Liver (tissue), 9 donors: ENCODE measurements around the gene PPME1. TPM values are rescaled to one million over a fixed set of nuclear protein-coding genes. Genes with fewer than 3 reads are reported as not detected.

ENCODE experiments used
- DNase-seq: peaks from one replicate; pipeline ENCODE4 v3.0.0-alpha.2; 2017; ENCODE audit warnings: low spot score
- H3K27ac ChIP-seq, 2 donors: one replicate each; pipeline ENCODE4 v1.7.0; 2013; ENCODE audit warnings: inconsistent platforms in 2 of 2, low read length in 2 of 2, control low read depth in 1 of 2, low read depth in 1 of 2, mild to moderate bottlenecking in 1 of 2
- H3K27me3 ChIP-seq, 4 donors: one replicate each; pipeline versions ENCODE4 v1.6.1 to v1.7.0; 2013; ENCODE audit warnings: low read length in 3 of 4, inconsistent platforms in 1 of 4, mild to moderate bottlenecking in 1 of 4, moderate library complexity in 1 of 4; ENCODE audit not compliant: control insufficient read depth in 4 of 4, insufficient read depth in 4 of 4
- H3K36me3 ChIP-seq, 4 donors: one replicate each; pipeline versions ENCODE4 v1.6.1 to v1.7.0; 2013; ENCODE audit warnings: low read length in 3 of 4, mild to moderate bottlenecking in 3 of 4, low read depth in 1 of 4, moderate library complexity in 1 of 4; ENCODE audit not compliant: control insufficient read depth in 4 of 4, insufficient read depth in 3 of 4
- H3K4me1 ChIP-seq, 4 donors: one replicate each; pipeline versions ENCODE4 v1.6.1 to v1.7.0; 2013; ENCODE audit warnings: low read length in 3 of 4, mild to moderate bottlenecking in 3 of 4, moderate library complexity in 1 of 4; ENCODE audit not compliant: control insufficient read depth in 4 of 4, insufficient read depth in 4 of 4
- H3K4me3 ChIP-seq, 3 donors: one replicate each; pipeline versions ENCODE4 v1.6.1 to v1.7.0; 2013; ENCODE audit warnings: low read length in 3 of 3, control low read depth in 1 of 3, low read depth in 1 of 3, mild to moderate bottlenecking in 1 of 3
- H3K9ac ChIP-seq, 2 donors: one replicate each; pipeline ENCODE4 v1.7.0; 2013; ENCODE audit warnings: low read length in 2 of 2, mild to moderate bottlenecking in 2 of 2, moderate library complexity in 2 of 2, control low read depth in 1 of 2, low read depth in 1 of 2
- H3K9me3 ChIP-seq, 4 donors: one replicate each; pipeline versions ENCODE4 v1.6.1 to v1.7.0; 2013; ENCODE audit warnings: low read length in 3 of 4; ENCODE audit not compliant: control insufficient read depth in 4 of 4
- ATF3 ChIP-seq: IDR thresholded peaks from 2 replicates; pipeline ENCODE4 v1.6.1; 2016; ENCODE audit warnings: antibody characterized with exemption
- CTCF ChIP-seq: fragments of 150-350 bp; IDR thresholded peaks from 2 replicates; pipeline ENCODE4 v1.5.1; 2017; ENCODE audit warnings: improper control_type of control experiment, low read depth, low read length; ENCODE audit not compliant: missing input control
- EGR1 ChIP-seq, 2 donors: IDR thresholded peaks; 2 replicates each; pipeline ENCODE4 v1.6.1; 2016 to 2018; ENCODE audit warnings: antibody characterized with exemption in 2 of 2, low read depth in 2 of 2
- FOXA1 ChIP-seq: IDR thresholded peaks from 2 replicates; pipeline ENCODE4 v1.6.1; 2016; ENCODE audit warnings: antibody characterized with exemption
- FOXA2 ChIP-seq: IDR thresholded peaks from 2 replicates; pipeline ENCODE4 v1.6.1; 2016; ENCODE audit warnings: antibody characterized with exemption
- HNF4A ChIP-seq, 2 donors: conservative IDR thresholded peaks; 2 replicates each; pipeline ENCODE4 v1.6.1; 2016; ENCODE audit warnings: antibody characterized with exemption in 2 of 2, mild to moderate bottlenecking in 2 of 2
- HNF4G ChIP-seq: IDR thresholded peaks from 2 replicates; pipeline ENCODE4 v1.6.1; 2016; ENCODE audit warnings: antibody characterized with exemption
- JUND ChIP-seq, 2 donors: IDR thresholded peaks; 2 replicates each; pipeline ENCODE4 v1.6.1; 2016; ENCODE audit warnings: antibody characterized with exemption in 2 of 2
- MAX ChIP-seq: IDR thresholded peaks from 2 replicates; pipeline ENCODE4 v1.6.1; 2016; ENCODE audit warnings: antibody characterized with exemption
- NR2F2 ChIP-seq: IDR thresholded peaks from 2 replicates; pipeline ENCODE4 v1.6.1; 2016; ENCODE audit warnings: antibody characterized with exemption
- RAD21 ChIP-seq, 2 donors: IDR thresholded peaks; 2 replicates each; pipeline ENCODE4 v1.6.1; 2016; ENCODE audit warnings: antibody characterized with exemption in 2 of 2, mild to moderate bottlenecking in 2 of 2
- RXRA ChIP-seq, 2 donors: IDR thresholded peaks; 2 replicates each; pipeline ENCODE4 v1.6.1; 2017 to 2018; ENCODE audit warnings: antibody characterized with exemption in 2 of 2, mild to moderate bottlenecking in 1 of 2
- SP1 ChIP-seq: IDR thresholded peaks from 2 replicates; pipeline ENCODE4 v1.6.1; 2018; ENCODE audit warnings: antibody characterized with exemption, mild to moderate bottlenecking
- YY1 ChIP-seq: IDR thresholded peaks from 2 replicates; pipeline ENCODE4 v1.6.1; 2016; ENCODE audit warnings: antibody characterized with exemption, mild to moderate bottlenecking
- ZBTB33 ChIP-seq: IDR thresholded peaks from 2 replicates; pipeline ENCODE4 v1.6.1; 2016; ENCODE audit warnings: antibody characterized with exemption
- WGBS: extraction: QIAGEN DNeasy Blood & Tissue Kit; methylation state at CpG from one replicate; pipeline ENCODE4 v1.1.7; 2013; 5-methylcytosine and 5-hydroxymethylcytosine counted together
- polyA plus RNA-seq, 2 donors: library from polyadenylated mRNA; stranded (reverse) in 1 of 2; unstranded in 1 of 2; fragments of 200-250 nt in 1 of 2; fragments of >200 nt in 1 of 2; fragmentation: Nextera tagmentation in 1 of 2; extraction: Ambion mirVana in 1 of 2; gene quantifications; one replicate each; pipeline versions ENCODE4 v1.2.1 to v1.2.3, GENCODE V29; 2013 to 2015
- total RNA-seq, 2 donors: library from RNA; depleted of rRNA; stranded (reverse); fragments of >200 nt; gene quantifications; one replicate each; pipeline ENCODE4 v1.2.3, GENCODE V29; 2014
- donor health status: healthy.
- donor health status: healthy.
- donor health status: healthy.
- donor health status: healthy.
- donor health status: healthy.

Gene PPME1
- total and polyA plus RNA-seq, 4 donors: 9.1 to 47.4 (median 13.6) TPM

- DNase-seq: no peak
- no peak for TF ChIP-seq NR2F2
- no peak for TF ChIP-seq ATF3
- TF ChIP-seq YY1: no peak
- no peak for TF ChIP-seq JUND (IDR thresholded peaks at IDR 0.05)
- no peak for TF ChIP-seq CTCF
- TF ChIP-seq EGR1 (IDR thresholded peaks at IDR 0.05; ENCODE audit: low read depth in 2 of 2): no peak
- TF ChIP-seq SP1: no peak
- TF ChIP-seq HNF4G: no peak
- no peak for TF ChIP-seq MAX
- TF ChIP-seq RXRA (IDR thresholded peaks at IDR 0.05): no peak
- TF ChIP-seq HNF4A (conservative IDR thresholded peaks at IDR 0.05): no peak
- TF ChIP-seq FOXA1: no peak
- TF ChIP-seq RAD21 (IDR thresholded peaks at IDR 0.05): no peak
- 81% methylated on average over 2 of the region's 2 CpGs for WGBS
- H3K27ac ChIP-seq: no peak overlapping the region
- H3K9ac ChIP-seq: no peak overlapping the region
- H3K27me3 ChIP-seq: no peaks in the 10 kb centered on the region
- H3K36me3 ChIP-seq: no peaks in the 10 kb centered on the region
- H3K9me3 ChIP-seq: no peaks in the 10 kb centered on the region
- no peak overlapping the region for H3K4me3 ChIP-seq
- no peaks in the 10 kb centered on the region for H3K4me1 ChIP-seq
Measured at GRCh38 chr11:74284466-74284865, 113.4 kb downstream of the PPME1 start.

- H3K9ac ChIP-seq: no peak overlapping the region
- no peaks in the 10 kb centered on the region for H3K36me3 ChIP-seq
- no peak for TF ChIP-seq HNF4G
- no peak for TF ChIP-seq HNF4A (conservative IDR thresholded peaks at IDR 0.05)
- no peak for TF ChIP-seq FOXA2
- no peak for TF ChIP-seq YY1
- TF ChIP-seq EGR1 (IDR thresholded peaks at IDR 0.05; ENCODE audit: low read depth in 2 of 2): no peak
- no peak for TF ChIP-seq CTCF
- no peak for TF ChIP-seq RAD21 (IDR thresholded peaks at IDR 0.05)
- TF ChIP-seq JUND (IDR thresholded peaks at IDR 0.05): no peak
- TF ChIP-seq SP1: no peak
- TF ChIP-seq MAX: no peak
- no peaks in the 10 kb centered on the region for H3K9me3 ChIP-seq
- no peak overlapping the region for H3K27ac ChIP-seq
- no peak for DNase-seq
- H3K27me3 ChIP-seq: no peaks in the 10 kb centered on the region
- no peak overlapping the region for H3K4me3 ChIP-seq
- 81% methylated on average over 1 of the region's 1 CpG for WGBS
- H3K4me1 ChIP-seq: no peaks in the 10 kb centered on the region
Measured at GRCh38 chr11:74288161-74288560, 117.1 kb downstream of the PPME1 start.

GRCh38 chr11:74288911-74289310 lies 117.8 kb downstream of the PPME1 start:
- DNase-seq: no peak
- no peaks in the 10 kb centered on the region for H3K4me1 ChIP-seq
- no peak overlapping the region for H3K27ac ChIP-seq
- no peaks in the 10 kb centered on the region for H3K27me3 ChIP-seq
- no peak overlapping the region for H3K9ac ChIP-seq
- no peaks in the 10 kb centered on the region for H3K36me3 ChIP-seq
- H3K9me3 ChIP-seq: no peaks in the 10 kb centered on the region
- H3K4me3 ChIP-seq: no peak overlapping the region
- TF ChIP-seq ZBTB33: no peak
- no peak for TF ChIP-seq FOXA2
- 83% methylated on average over 4 of the region's 4 CpGs for WGBS
